WTC11 (cell line): ENCODE results near the gene ZNF35. TPM values are rescaled to one million over a fixed set of nuclear protein-coding genes. Genes with fewer than 3 reads are reported as not detected.

Experiments
- ATAC-seq: fragments of 200-7000 bp; cut with Tn5 transposase; 2 replicates; pipeline ENCODE4 v1.10.0; 2021; ENCODE audit warnings: mild to moderate bottlenecking, moderate library complexity
- CTCF ChIA-PET: fragments of 300-600 bp; sonication (Branson Sonifier 250); formaldehyde crosslinking; loops from one replicate; lab custom pipeline; 2021; ENCODE audit warnings: antibody characterized with exemption; lab: Charles Lee
- POLR2A ChIA-PET: fragments of 350-600 bp; sonication (Branson Sonifier 250); formaldehyde crosslinking; loops from one replicate; lab custom pipeline; 2021; ENCODE audit warnings: antibody characterized with exemption; lab: Charles Lee
- DNase-seq: peaks from one replicate; pipeline ENCODE4 v3.0.0; 2021; ENCODE audit warnings: low spot score
- H3K27ac Mint-ChIP-seq: 2 replicates; pipeline ENCODE4 v1.8.0; 2021; ENCODE audit warnings: mixed read lengths
- H3K27me3 Mint-ChIP-seq: 2 replicates; pipeline ENCODE4 v1.8.0; 2021; ENCODE audit warnings: low read depth, mild to moderate bottlenecking, moderate library complexity, mixed read lengths
- H3K36me3 Mint-ChIP-seq: 2 replicates; pipeline ENCODE4 v1.8.0; 2021; ENCODE audit warnings: mixed read lengths
- H3K4me1 Mint-ChIP-seq: 2 replicates; pipeline ENCODE4 v1.8.0; 2022; ENCODE audit warnings: mixed read lengths
- H3K4me3 Mint-ChIP-seq: 2 replicates; pipeline ENCODE4 v1.8.0; 2021; ENCODE audit warnings: mild to moderate bottlenecking, moderate library complexity, mixed read lengths
- H3K9me3 Mint-ChIP-seq: 2 replicates; pipeline ENCODE4 v1.8.0; 2021; ENCODE audit warnings: mixed read lengths
- ATF1 ChIP-seq: sonication (generic); formaldehyde crosslinking; IDR thresholded peaks from 2 replicates; pipeline ENCODE4 v1.8.1; 2023; ENCODE audit warnings: mild to moderate bottlenecking, moderate library complexity, missing genetic modification reagents
- E2F4 ChIP-seq: sonication (generic); formaldehyde crosslinking; IDR thresholded peaks from 2 replicates; pipeline ENCODE4 v1.8.1; 2022; ENCODE audit warnings: low read depth, mild to moderate bottlenecking, moderate library complexity, missing genetic modification reagents, borderline replicate concordance
- ELF4 ChIP-seq: sonication (generic); formaldehyde crosslinking; IDR thresholded peaks from 2 replicates; pipeline ENCODE4 v1.8.1; 2022; ENCODE audit warnings: low read depth, mild to moderate bottlenecking, moderate library complexity, missing genetic modification reagents
- EMX1 ChIP-seq: fragments of 250-450 bp; sonication (Bioruptor Pico); IDR thresholded peaks from 2 replicates; pipeline ENCODE4 v1.8.0; 2021; ENCODE audit warnings: mild to moderate bottlenecking
- GABPB1 ChIP-seq: sonication (generic); formaldehyde crosslinking; IDR thresholded peaks from 2 replicates; pipeline ENCODE4 v1.8.1; 2023; ENCODE audit warnings: mild to moderate bottlenecking, missing genetic modification reagents
- GTF2I ChIP-seq: fragments of 250-450 bp; sonication (Bioruptor Pico); conservative IDR thresholded peaks from 2 replicates; pipeline ENCODE4 v1.4.0; 2021; ENCODE audit warnings: mild to moderate bottlenecking
- IRF1 ChIP-seq: sonication (generic); formaldehyde crosslinking; IDR thresholded peaks from 2 replicates; pipeline ENCODE4 v1.8.0; 2023; ENCODE audit warnings: missing genetic modification reagents
- JAZF1 ChIP-seq: fragments of 250-450 bp; sonication (Bioruptor Pico); IDR thresholded peaks from 2 replicates; pipeline ENCODE4 v1.9.0; 2021; ENCODE audit warnings: moderate library complexity, mild to moderate bottlenecking, inconsistent platforms
- JUN ChIP-seq: sonication (generic); formaldehyde crosslinking; IDR thresholded peaks from 2 replicates; pipeline ENCODE4 v1.8.0; 2023; ENCODE audit warnings: mild to moderate bottlenecking, missing genetic modification reagents
- KAT7 ChIP-seq: sonication (generic); formaldehyde crosslinking; IDR thresholded peaks from 2 replicates; pipeline ENCODE4 v1.8.1; 2023; ENCODE audit warnings: missing genetic modification reagents, mild to moderate bottlenecking, borderline replicate concordance
- MLX ChIP-seq: sonication (generic); formaldehyde crosslinking; IDR thresholded peaks from 2 replicates; pipeline ENCODE4 v1.8.1; 2023; ENCODE audit warnings: mild to moderate bottlenecking, missing genetic modification reagents, moderate library complexity
- NFATC4 ChIP-seq: fragments of 250-450 bp; sonication (Bioruptor Pico); IDR thresholded peaks from 2 replicates; pipeline ENCODE4 v1.9.0; 2021; ENCODE audit warnings: mild to moderate bottlenecking
- NFE2L1 ChIP-seq: sonication (generic); formaldehyde crosslinking; IDR thresholded peaks from 2 replicates; pipeline ENCODE4 v1.8.1; 2023; ENCODE audit warnings: missing genetic modification reagents
- NFYB ChIP-seq: sonication (generic); formaldehyde crosslinking; conservative IDR thresholded peaks from 2 replicates; pipeline ENCODE4 v1.8.0; 2022; ENCODE audit warnings: low read depth, missing genetic modification reagents
- NR1H2 ChIP-seq: sonication (generic); formaldehyde crosslinking; IDR thresholded peaks from 2 replicates; pipeline ENCODE4 v1.9.0; 2021; ENCODE audit warnings: mild to moderate bottlenecking, moderate library complexity, missing genetic modification reagents
- NR3C1 ChIP-seq: sonication (generic); formaldehyde crosslinking; conservative IDR thresholded peaks from 2 replicates; pipeline ENCODE4 v1.8.1; 2023; ENCODE audit warnings: low read depth, mild to moderate bottlenecking, missing genetic modification reagents
- PREB ChIP-seq: sonication (generic); formaldehyde crosslinking; IDR thresholded peaks from 2 replicates; pipeline ENCODE4 v1.8.1; 2022; ENCODE audit warnings: mild to moderate bottlenecking, missing genetic modification reagents, moderate library complexity, borderline replicate concordance
- PRRX2 ChIP-seq: fragments of 250-450 bp; sonication (Bioruptor Pico); IDR thresholded peaks from 2 replicates; pipeline ENCODE4 v1.8.0; 2021; ENCODE audit warnings: mild to moderate bottlenecking
- TEAD4 ChIP-seq: sonication (generic); formaldehyde crosslinking; IDR thresholded peaks from 2 replicates; pipeline ENCODE4 v1.8.0; 2022; ENCODE audit warnings: mild to moderate bottlenecking, missing genetic modification reagents
- ZNF138 ChIP-seq: sonication (generic); formaldehyde crosslinking; conservative IDR thresholded peaks from 2 replicates; pipeline ENCODE4 v1.8.1; 2022; ENCODE audit warnings: mild to moderate bottlenecking, moderate library complexity, missing genetic modification reagents
- ZNF396 ChIP-seq: fragments of 250-450 bp; sonication (Bioruptor Pico); IDR thresholded peaks from 2 replicates; pipeline ENCODE4 v1.8.0; 2021; ENCODE audit warnings: mild to moderate bottlenecking, moderate library complexity, borderline replicate concordance
- ZNF416 ChIP-seq: fragments of 250-450 bp; sonication (Bioruptor Pico); IDR thresholded peaks from 2 replicates; pipeline ENCODE4 v1.9.0; 2021; ENCODE audit warnings: mild to moderate bottlenecking, inconsistent platforms
- total RNA-seq: library from RNA; stranded (reverse); gene quantifications from 3 replicates; pipeline ENCODE4 v1.2.3, GENCODE V29; 2021
- TF ChIP-seq, protein P1 (sequence below): fragments of 250-450 bp; sonication (Bioruptor Pico); IDR thresholded peaks from 2 replicates; pipeline ENCODE4 v1.9.0; 2021; ENCODE audit warnings: mild to moderate bottlenecking
- TF ChIP-seq, protein P2 (sequence below): fragments of 250-450 bp; sonication (Bioruptor Pico); IDR thresholded peaks from 2 replicates; pipeline ENCODE4 v1.9.0; 2021; ENCODE audit warnings: mild to moderate bottlenecking
- TF ChIP-seq, protein P3 (sequence below): sonication (generic); formaldehyde crosslinking; IDR thresholded peaks from 2 replicates; pipeline ENCODE4 v1.8.1; 2023; ENCODE audit warnings: mild to moderate bottlenecking, moderate library complexity, missing genetic modification reagents
- TF ChIP-seq, protein P4 (sequence below): sonication (generic); formaldehyde crosslinking; IDR thresholded peaks from 2 replicates; pipeline ENCODE4 v1.8.0; 2022; ENCODE audit warnings: mild to moderate bottlenecking, missing genetic modification reagents
- TF ChIP-seq, protein P5 (sequence below): sonication (generic); formaldehyde crosslinking; IDR thresholded peaks from 2 replicates; pipeline ENCODE4 v1.8.1; 2022; ENCODE audit warnings: mild to moderate bottlenecking, moderate library complexity, missing genetic modification reagents

ZNF35 gene
- total RNA-seq, 1 experiment from 2014 or later: 17.2 TPM

GRCh38 chr3:44685128-44685800, 36.7 kb downstream of the ZNF35 start (continued):
- no peak for TF ChIP-seq PREB
- TF ChIP-seq JAZF1 (CRISPR knock-in tag): no peak
- no peak for TF ChIP-seq EMX1
- TF ChIP-seq ZNF416 (CRISPR knock-in tag): no peak
- TF ChIP-seq NR3C1 (CRISPR knock-in tag): no peak
- no peak for TF ChIP-seq NR1H2 (CRISPR knock-in tag)
- TF ChIP-seq MLX (CRISPR knock-in tag): no peak
- no peak for TF ChIP-seq NFYB (CRISPR knock-in tag)
- no peak for TF ChIP-seq ATF1 (CRISPR knock-in tag)
- TF ChIP-seq ZNF396 (CRISPR knock-in tag): no peak
- TF ChIP-seq GTF2I: no peak
- TF ChIP-seq, protein P1, sequence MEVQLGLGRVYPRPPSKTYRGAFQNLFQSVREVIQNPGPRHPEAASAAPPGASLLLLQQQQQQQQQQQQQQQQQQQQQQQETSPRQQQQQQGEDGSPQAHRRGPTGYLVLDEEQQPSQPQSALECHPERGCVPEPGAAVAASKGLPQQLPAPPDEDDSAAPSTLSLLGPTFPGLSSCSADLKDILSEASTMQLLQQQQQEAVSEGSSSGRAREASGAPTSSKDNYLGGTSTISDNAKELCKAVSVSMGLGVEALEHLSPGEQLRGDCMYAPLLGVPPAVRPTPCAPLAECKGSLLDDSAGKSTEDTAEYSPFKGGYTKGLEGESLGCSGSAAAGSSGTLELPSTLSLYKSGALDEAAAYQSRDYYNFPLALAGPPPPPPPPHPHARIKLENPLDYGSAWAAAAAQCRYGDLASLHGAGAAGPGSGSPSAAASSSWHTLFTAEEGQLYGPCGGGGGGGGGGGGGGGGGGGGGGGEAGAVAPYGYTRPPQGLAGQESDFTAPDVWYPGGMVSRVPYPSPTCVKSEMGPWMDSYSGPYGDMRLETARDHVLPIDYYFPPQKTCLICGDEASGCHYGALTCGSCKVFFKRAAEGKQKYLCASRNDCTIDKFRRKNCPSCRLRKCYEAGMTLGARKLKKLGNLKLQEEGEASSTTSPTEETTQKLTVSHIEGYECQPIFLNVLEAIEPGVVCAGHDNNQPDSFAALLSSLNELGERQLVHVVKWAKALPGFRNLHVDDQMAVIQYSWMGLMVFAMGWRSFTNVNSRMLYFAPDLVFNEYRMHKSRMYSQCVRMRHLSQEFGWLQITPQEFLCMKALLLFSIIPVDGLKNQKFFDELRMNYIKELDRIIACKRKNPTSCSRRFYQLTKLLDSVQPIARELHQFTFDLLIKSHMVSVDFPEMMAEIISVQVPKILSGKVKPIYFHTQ: no peak
- no peak for TF ChIP-seq NFATC4 (CRISPR knock-in tag)
- TF ChIP-seq E2F4 (CRISPR knock-in tag): no peak
- TF ChIP-seq, protein P2, sequence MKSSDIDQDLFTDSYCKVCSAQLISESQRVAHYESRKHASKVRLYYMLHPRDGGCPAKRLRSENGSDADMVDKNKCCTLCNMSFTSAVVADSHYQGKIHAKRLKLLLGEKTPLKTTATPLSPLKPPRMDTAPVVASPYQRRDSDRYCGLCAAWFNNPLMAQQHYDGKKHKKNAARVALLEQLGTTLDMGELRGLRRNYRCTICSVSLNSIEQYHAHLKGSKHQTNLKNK (CRISPR knock-in tag): no peak
- TF ChIP-seq TEAD4 (CRISPR knock-in tag): 0 out of 2 replicates have a peak, but pooled peaks have one; percentile 36
- TF ChIP-seq IRF1: no peak
- 0 out of 2 replicates have a peak, but pooled peaks have one; percentile 57 for TF ChIP-seq JUN (CRISPR knock-in tag)
- TF ChIP-seq, all 79 proteins: peak for 19

DNA sequence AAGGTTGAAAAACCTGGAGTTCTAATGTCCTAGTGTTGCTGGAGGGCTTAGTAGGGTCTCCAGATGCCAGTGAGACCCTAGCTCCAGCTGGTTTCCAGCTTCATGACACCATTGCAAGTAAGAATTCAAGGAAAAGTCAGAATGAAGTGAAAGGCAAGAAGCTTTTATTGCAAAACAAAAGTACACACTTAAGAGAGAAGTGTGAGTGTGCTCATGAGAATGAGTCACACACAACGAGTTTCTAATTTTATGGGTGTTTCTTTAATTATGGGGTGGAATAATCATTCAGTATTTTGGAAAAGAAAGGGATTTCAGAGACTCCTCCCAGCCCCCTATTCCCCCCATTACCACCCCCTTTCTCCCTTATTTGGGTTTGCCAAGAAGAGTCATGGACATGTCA, 39.4 kb downstream of the ZNF35 start:
- peaks cover 62% of the 10 kb centered on the region for H3K27me3 Mint-ChIP-seq
- DNase-seq (no peak), ATAC-seq (no peak)
- H3K36me3 Mint-ChIP-seq: peaks cover 28% of the 10 kb centered on the region
- no peak overlapping the region for H3K27ac Mint-ChIP-seq
- H3K4me1 Mint-ChIP-seq: peaks cover 5% of the 10 kb centered on the region
- H3K4me3 Mint-ChIP-seq: no peak overlapping the region
- ChIA-PET CTCF (no interaction called here), POLR2A (no interaction called here)
- peaks cover 82% of the 10 kb centered on the region for H3K9me3 Mint-ChIP-seq
- TF ChIP-seq, protein P3, sequence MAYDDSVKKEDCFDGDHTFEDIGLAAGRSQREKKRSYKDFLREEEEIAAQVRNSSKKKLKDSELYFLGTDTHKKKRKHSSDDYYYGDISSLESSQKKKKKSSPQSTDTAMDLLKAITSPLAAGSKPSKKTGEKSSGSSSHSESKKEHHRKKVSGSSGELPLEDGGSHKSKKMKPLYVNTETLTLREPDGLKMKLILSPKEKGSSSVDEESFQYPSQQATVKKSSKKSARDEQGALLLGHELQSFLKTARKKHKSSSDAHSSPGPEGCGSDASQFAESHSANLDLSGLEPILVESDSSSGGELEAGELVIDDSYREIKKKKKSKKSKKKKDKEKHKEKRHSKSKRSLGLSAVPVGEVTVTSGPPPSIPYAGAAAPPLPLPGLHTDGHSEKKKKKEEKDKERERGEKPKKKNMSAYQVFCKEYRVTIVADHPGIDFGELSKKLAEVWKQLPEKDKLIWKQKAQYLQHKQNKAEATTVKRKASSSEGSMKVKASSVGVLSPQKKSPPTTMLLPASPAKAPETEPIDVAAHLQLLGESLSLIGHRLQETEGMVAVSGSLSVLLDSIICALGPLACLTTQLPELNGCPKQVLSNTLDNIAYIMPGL (CRISPR knock-in tag): no peak
- TF ChIP-seq GTF2I (no peak), PRRX2 (CRISPR knock-in tag) (no peak), ZNF138 (CRISPR knock-in tag) (no peak), NFE2L1 (no peak), ELF4 (CRISPR knock-in tag) (no peak), KAT7 (CRISPR knock-in tag) (no peak), GABPB1 (CRISPR knock-in tag) (no peak)
- TF ChIP-seq, protein P4, sequence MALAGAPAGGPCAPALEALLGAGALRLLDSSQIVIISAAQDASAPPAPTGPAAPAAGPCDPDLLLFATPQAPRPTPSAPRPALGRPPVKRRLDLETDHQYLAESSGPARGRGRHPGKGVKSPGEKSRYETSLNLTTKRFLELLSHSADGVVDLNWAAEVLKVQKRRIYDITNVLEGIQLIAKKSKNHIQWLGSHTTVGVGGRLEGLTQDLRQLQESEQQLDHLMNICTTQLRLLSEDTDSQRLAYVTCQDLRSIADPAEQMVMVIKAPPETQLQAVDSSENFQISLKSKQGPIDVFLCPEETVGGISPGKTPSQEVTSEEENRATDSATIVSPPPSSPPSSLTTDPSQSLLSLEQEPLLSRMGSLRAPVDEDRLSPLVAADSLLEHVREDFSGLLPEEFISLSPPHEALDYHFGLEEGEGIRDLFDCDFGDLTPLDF (CRISPR knock-in tag): no peak
- TF ChIP-seq, protein P5, sequence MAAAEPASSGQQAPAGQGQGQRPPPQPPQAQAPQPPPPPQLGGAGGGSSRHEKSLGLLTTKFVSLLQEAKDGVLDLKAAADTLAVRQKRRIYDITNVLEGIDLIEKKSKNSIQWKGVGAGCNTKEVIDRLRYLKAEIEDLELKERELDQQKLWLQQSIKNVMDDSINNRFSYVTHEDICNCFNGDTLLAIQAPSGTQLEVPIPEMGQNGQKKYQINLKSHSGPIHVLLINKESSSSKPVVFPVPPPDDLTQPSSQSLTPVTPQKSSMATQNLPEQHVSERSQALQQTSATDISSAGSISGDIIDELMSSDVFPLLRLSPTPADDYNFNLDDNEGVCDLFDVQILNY (CRISPR knock-in tag): no peak
